HG03565 (cell line): ENCODE measurements around the gene AHNAK.
"Not testable (repeated sequence)": the region's sequence is repeated elsewhere in the genome, so short reads cannot be mapped to it uniquely, and the experiment has no call there.

Experiments
- ATAC-seq: cut with Tn5 transposase; IDR thresholded peaks from one replicate; pipeline ENCODE4 v1.9.1; 2021; ENCODE audit warnings: mild to moderate bottlenecking, moderate library complexity; ENCODE audit not compliant: unreplicated experiment

Gene AHNAK

GRCh38 chr11:62468577-62468976 lies 78.0 kb downstream of the AHNAK start:
- no peak for ATAC-seq

- ATAC-seq = no peak
These were observed 80.2 kb downstream of the AHNAK start for GRCh38 chr11:62466444-62466843.

GRCh38 chr11:62464655-62465054 lies 82.0 kb downstream of the AHNAK start:
- no peak for ATAC-seq

GRCh38 chr11:62463121-62463542 lies 83.5 kb downstream of the AHNAK start:
- no peak for ATAC-seq

GRCh38 chr11:62462508-62462892 lies 84.1 kb downstream of the AHNAK start:
- ATAC-seq = no peak

GRCh38 chr11:62461740-62462507 lies 84.7 kb downstream of the AHNAK start:
- ATAC-seq = no peak

- no peak for ATAC-seq
These were observed 87.5 kb downstream of the AHNAK start for GRCh38 chr11:62459080-62459479.

GRCh38 chr11:62458212-62459002 lies 88.2 kb downstream of the AHNAK start:
- ATAC-seq = no peak

- ATAC-seq = no peak
These were observed 89.1 kb downstream of the AHNAK start for GRCh38 chr11:62457478-62457877.

- no peak for ATAC-seq
These were observed 90.0 kb downstream of the AHNAK start for GRCh38 chr11:62456630-62457029.

GRCh38 chr11:62452839-62453468 lies 93.7 kb downstream of the AHNAK start:
- no peak for ATAC-seq

GRCh38 chr11:62452261-62452660 lies 94.3 kb downstream of the AHNAK start:
- no peak for ATAC-seq

- ATAC-seq = no peak
These were observed 95.4 kb downstream of the AHNAK start for GRCh38 chr11:62451241-62451621.

GRCh38 chr11:62450543-62451240 lies 95.9 kb downstream of the AHNAK start:
- no peak for ATAC-seq

- not testable (repeated sequence) for ATAC-seq
These were observed 96.7 kb downstream of the AHNAK start for GRCh38 chr11:62449912-62450311.

GRCh38 chr11:62449451-62449851 lies 97.2 kb downstream of the AHNAK start:
- no peak for ATAC-seq

GRCh38 chr11:62446091-62446490 lies 100.5 kb downstream of the AHNAK start:
- ATAC-seq = no peak

- no peak for ATAC-seq
These were observed 101.3 kb downstream of the AHNAK start for GRCh38 chr11:62445314-62445740.

GRCh38 chr11:62444835-62445234 lies 101.8 kb downstream of the AHNAK start:
- no peak for ATAC-seq

GRCh38 chr11:62444236-62444833 lies 102.3 kb downstream of the AHNAK start:
- ATAC-seq = no peak
